Uterus (tissue), 4 donors: ENCODE measurements around the gene PIK3C2G. TPM values are rescaled to one million over a fixed set of nuclear protein-coding genes. Genes with fewer than 3 reads are reported as not detected.

Source experiments
- DNase-seq, 2 donors: peaks; one replicate each; pipeline ENCODE4 v3.0.0-alpha.2; 2019 to 2020
- H3K27ac ChIP-seq, 2 donors: fragments of 200-600 bp; sonication (generic); 1 replicate in 1 of 2; 2 replicates in 1 of 2; pipeline ENCODE4 v1.5.1; 2016 to 2018
- H3K27me3 ChIP-seq, 2 donors: fragments of 200-600 bp; sonication (generic); one replicate each; pipeline ENCODE4 v1.5.1; 2018 to 2019; ENCODE audit warnings: control low read depth in 1 of 2
- H3K36me3 ChIP-seq, 2 donors: fragments of 200-600 bp; sonication (generic); one replicate each; pipeline ENCODE4 v1.5.1; 2019; ENCODE audit warnings: control low read depth in 1 of 2
- H3K4me1 ChIP-seq, 2 donors: fragments of 200-600 bp; sonication (generic); one replicate each; pipeline ENCODE4 v1.5.1; 2018 to 2019; ENCODE audit warnings: control low read depth in 1 of 2
- H3K4me3 ChIP-seq, 2 donors: fragments of 200-600 bp; sonication (generic); 1 replicate in 1 of 2; 2 replicates in 1 of 2; pipeline ENCODE4 v1.5.1; 2018 to 2019; ENCODE audit warnings: mild to moderate bottlenecking in 1 of 2
- H3K9me3 ChIP-seq, 2 donors: fragments of 200-600 bp; sonication (generic); one replicate each; pipeline ENCODE4 v1.5.1; 2019; ENCODE audit warnings: control low read depth in 1 of 2
- CTCF ChIP-seq, 4 experiments: fragments of 200-600 bp in 2 of 4; fragments of 450-650 bp in 2 of 4; sonication (generic) in 2 of 4; IDR thresholded peaks; one replicate each; pipeline ENCODE4 v1.5.1; 2016 to 2019; ENCODE audit warnings: antibody characterized with exemption in 4 of 4, mild to moderate bottlenecking in 2 of 4, moderate library complexity in 1 of 4
- POLR2A ChIP-seq, 2 donors: fragments of 450-650 bp; IDR thresholded peaks; one replicate each; pipeline ENCODE4 v1.6.1; 2016; ENCODE audit warnings: antibody characterized with exemption in 2 of 2, mild to moderate bottlenecking in 1 of 2, moderate library complexity in 1 of 2
- intact Hi-C: fragments of 100-400 bp; cut with DNase I; formaldehyde crosslinking; loops from one replicate; pipeline ENCODE4 v1.15.1; 2023; ENCODE audit warnings: low total_unique reads
- total RNA-seq, 4 donors: library from RNA; depleted of rRNA in 3 of 4; stranded (reverse); fragments of >200 nt in 3 of 4; gene quantifications; one replicate each; pipeline versions ENCODE4 v1.1.0 to v1.2.4, GENCODE V29; 2014 to 2023
- donor health status: DM: yes; HTN: yes; CAD: no.

PIK3C2G gene
- total RNA-seq, 4 donors from 2014 or later: under 0.01 to 2.2 (median 0.34) TPM; not detected in 1

- no peak for DNase-seq
- Histone ChIP-seq H3K4me1 (no peaks in the 10 kb centered on the region), H3K4me3 (no peak overlapping the region), H3K27ac (peak overlapping the region in 1 of 2 donors; percentile 16), H3K9me3 (no peaks in the 10 kb centered on the region), H3K36me3 (no peaks in the 10 kb centered on the region), H3K27me3 (no peaks in the 10 kb centered on the region)
- intact Hi-C loops: no loop called here
- no peak for TF ChIP-seq CTCF (IDR thresholded peaks at IDR 0.05)
- no peak for TF ChIP-seq POLR2A (IDR thresholded peaks at IDR 0.05)
Observed at GRCh38 chr12:18411453-18411852, 150.1 kb downstream of the PIK3C2G start.

GRCh38 chr12:18414671-18415070 is 153.4 kb downstream of the PIK3C2G start:
- H3K27me3 ChIP-seq: no peaks in the 10 kb centered on the region
- no peak overlapping the region for H3K27ac ChIP-seq
- no peak for DNase-seq
- no peak overlapping the region for H3K4me3 ChIP-seq
- intact Hi-C loops: no loop called here
- H3K4me1 ChIP-seq: no peaks in the 10 kb centered on the region
- H3K36me3 ChIP-seq: no peaks in the 10 kb centered on the region
- TF ChIP-seq POLR2A (IDR thresholded peaks at IDR 0.05) (no peak), CTCF (IDR thresholded peaks at IDR 0.05) (no peak)
- no peaks in the 10 kb centered on the region for H3K9me3 ChIP-seq

- Histone ChIP-seq H3K4me3 (no peak overlapping the region), H3K4me1 (no peaks in the 10 kb centered on the region), H3K27ac (no peak overlapping the region), H3K27me3 (no peaks in the 10 kb centered on the region), H3K9me3 (no peaks in the 10 kb centered on the region), H3K36me3 (no peaks in the 10 kb centered on the region)
- intact Hi-C loops: no loop called here
- DNase-seq: no peak
- TF ChIP-seq CTCF (IDR thresholded peaks at IDR 0.05) (no peak), POLR2A (IDR thresholded peaks at IDR 0.05) (no peak)
Observed at GRCh38 chr12:18415227-18415626, 153.9 kb downstream of the PIK3C2G start.

GRCh38 chr12:18416412-18416811 is 155.1 kb downstream of the PIK3C2G start:
- Histone ChIP-seq H3K36me3 (no peaks in the 10 kb centered on the region), H3K9me3 (no peaks in the 10 kb centered on the region), H3K4me1 (no peaks in the 10 kb centered on the region), H3K27ac (no peak overlapping the region), H3K27me3 (no peaks in the 10 kb centered on the region), H3K4me3 (no peak overlapping the region)
- TF ChIP-seq POLR2A (IDR thresholded peaks at IDR 0.05) (no peak), CTCF (IDR thresholded peaks at IDR 0.05) (no peak)
- no peak for DNase-seq
- intact Hi-C loops: no loop called here

- intact Hi-C loops: no loop called here
- H3K27me3 ChIP-seq: no peaks in the 10 kb centered on the region
- no peak overlapping the region for H3K4me3 ChIP-seq
- no peaks in the 10 kb centered on the region for H3K9me3 ChIP-seq
- no peak for DNase-seq
- no peak overlapping the region for H3K27ac ChIP-seq
- no peaks in the 10 kb centered on the region for H3K4me1 ChIP-seq
- TF ChIP-seq POLR2A (IDR thresholded peaks at IDR 0.05) (no peak), CTCF (IDR thresholded peaks at IDR 0.05) (no peak)
- H3K36me3 ChIP-seq: no peaks in the 10 kb centered on the region
Observed at GRCh38 chr12:18419311-18419710, 158.0 kb downstream of the PIK3C2G start.
